Measurements from ENCODE around the gene EHMT1. TPM values are rescaled to one million over a fixed set of nuclear protein-coding genes. Genes with fewer than 3 reads are reported as not detected.
"Not testable (repeated sequence)": the region's sequence is repeated elsewhere in the genome, so short reads cannot be mapped to it uniquely, and the experiment has no call there.

Gene EHMT1
- polyA plus RNA-seq, 6 donors from 2014 or later: 6.7 to 45.0 (median 31.5) TPM

DNA sequence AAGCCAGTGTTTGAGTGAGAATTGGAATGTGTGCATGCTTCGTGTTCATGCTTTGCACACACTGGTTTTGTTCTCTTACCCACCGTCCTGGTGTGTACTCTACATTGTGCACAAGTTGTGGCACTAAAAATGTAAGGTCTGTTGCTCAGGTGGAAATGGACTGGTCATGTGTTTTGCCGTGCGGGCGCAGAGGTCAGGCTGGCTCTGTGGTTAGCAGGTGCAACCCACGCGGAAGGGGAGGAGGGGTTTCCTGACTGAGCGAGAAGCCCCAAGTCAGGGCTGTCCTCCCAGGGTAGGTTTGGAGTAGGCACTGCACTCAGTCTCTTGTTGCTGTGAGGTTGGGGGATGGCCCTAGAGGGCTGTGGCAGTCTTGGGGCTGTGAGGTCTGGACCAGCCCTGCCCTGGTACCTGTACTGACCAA is 86.6 kb downstream of the EHMT1 start:
- Mint-ChIP-seq H3K27ac (peak overlapping the region; percentile 86 to 95 (median 92)), H3K27me3 (no peaks in the 10 kb centered on the region), H3K9me3 (peaks cover 7 to 27% (median 12%) of the 10 kb centered on the region in 7 donors), H3K4me3 (peak overlapping the region; percentile 43 to 92 (median 82)), H3K4me1 (peaks cover 58 to 71% (median 59%) of the 10 kb centered on the region in 3 donors), H3K36me3 (peaks cover 10 to 13% of the 10 kb centered on the region in 2 donors)
- ATAC-seq (ENCODE audit: low read depth in 2 of 2): peak; percentile 85
- DNase-seq: peak; percentile 57

DNA sequence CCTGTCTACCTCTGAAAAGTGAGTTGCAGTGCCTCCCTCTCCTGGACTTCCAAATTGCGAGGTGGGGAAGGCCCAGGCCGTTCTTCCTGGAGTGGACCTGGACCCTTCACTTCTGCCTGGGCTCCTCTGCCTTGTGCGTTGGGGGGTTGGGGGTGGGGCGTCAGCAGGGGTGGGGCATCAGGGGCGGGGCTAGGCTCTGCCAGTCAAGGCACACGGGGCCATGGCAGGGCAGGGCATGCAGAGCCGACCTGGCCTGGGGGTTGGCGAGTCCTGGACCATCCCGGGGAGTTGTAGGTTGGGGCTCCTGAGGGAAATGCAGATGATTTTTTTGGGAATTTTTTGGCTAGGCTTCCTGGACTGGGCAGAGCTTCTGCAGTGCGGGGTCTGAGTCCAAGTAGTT is 87.1 kb downstream of the EHMT1 start:
- peaks cover 7 to 24% (median 12%) of the 10 kb centered on the region in 7 donors for H3K9me3 Mint-ChIP-seq
- H3K4me1 Mint-ChIP-seq: peaks cover 54 to 67% (median 55%) of the 10 kb centered on the region in 3 donors
- H3K36me3 Mint-ChIP-seq: peaks cover 10 to 14% of the 10 kb centered on the region in 2 donors
- H3K27ac Mint-ChIP-seq: peak overlapping the region; percentile 33 to 95 (median 85)
- H3K27me3 Mint-ChIP-seq: no peaks in the 10 kb centered on the region
- peak overlapping the region; percentile 38 to 92 (median 82) for H3K4me3 Mint-ChIP-seq
- DNase-seq (no peak), ATAC-seq (ENCODE audit: low read depth in 2 of 2) (peak; percentile 31 to 35)

DNA sequence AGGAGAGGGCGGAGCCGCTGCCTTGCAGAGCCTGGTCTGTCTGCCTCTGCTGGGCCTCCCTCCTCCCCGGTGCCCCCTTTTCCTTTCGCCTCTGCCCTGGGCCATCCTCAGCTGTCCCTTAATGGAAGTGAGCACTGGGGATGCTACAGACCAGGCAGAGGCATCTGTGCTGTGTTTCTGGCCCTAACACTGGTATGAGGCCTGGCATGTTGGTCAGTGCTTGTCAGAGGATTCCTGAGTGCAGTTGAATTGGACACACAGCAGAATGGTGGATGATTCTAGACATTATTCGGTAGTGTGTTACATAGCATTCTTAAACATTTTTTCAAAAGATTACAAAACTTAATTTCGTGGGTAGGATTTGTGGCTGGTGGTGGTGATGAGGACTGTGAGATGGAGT is 88.6 kb downstream of the EHMT1 start:
- peaks cover 64 to 76% (median 65%) of the 10 kb centered on the region in 3 donors for H3K4me1 Mint-ChIP-seq
- H3K9me3 Mint-ChIP-seq: peaks cover 7 to 27% (median 12%) of the 10 kb centered on the region in 7 donors
- H3K27ac Mint-ChIP-seq: peak overlapping the region in 5 of 6 donors; percentile 38 to 86 (median 80)
- ATAC-seq (ENCODE audit: low read depth in 2 of 2): no peak
- no peak for DNase-seq
- peak overlapping the region in 4 of 8 donors; percentile 47 to 75 (median 56) for H3K4me3 Mint-ChIP-seq
- peaks cover 24 to 25% of the 10 kb centered on the region in 2 donors for H3K36me3 Mint-ChIP-seq
- H3K27me3 Mint-ChIP-seq: no peaks in the 10 kb centered on the region

DNA sequence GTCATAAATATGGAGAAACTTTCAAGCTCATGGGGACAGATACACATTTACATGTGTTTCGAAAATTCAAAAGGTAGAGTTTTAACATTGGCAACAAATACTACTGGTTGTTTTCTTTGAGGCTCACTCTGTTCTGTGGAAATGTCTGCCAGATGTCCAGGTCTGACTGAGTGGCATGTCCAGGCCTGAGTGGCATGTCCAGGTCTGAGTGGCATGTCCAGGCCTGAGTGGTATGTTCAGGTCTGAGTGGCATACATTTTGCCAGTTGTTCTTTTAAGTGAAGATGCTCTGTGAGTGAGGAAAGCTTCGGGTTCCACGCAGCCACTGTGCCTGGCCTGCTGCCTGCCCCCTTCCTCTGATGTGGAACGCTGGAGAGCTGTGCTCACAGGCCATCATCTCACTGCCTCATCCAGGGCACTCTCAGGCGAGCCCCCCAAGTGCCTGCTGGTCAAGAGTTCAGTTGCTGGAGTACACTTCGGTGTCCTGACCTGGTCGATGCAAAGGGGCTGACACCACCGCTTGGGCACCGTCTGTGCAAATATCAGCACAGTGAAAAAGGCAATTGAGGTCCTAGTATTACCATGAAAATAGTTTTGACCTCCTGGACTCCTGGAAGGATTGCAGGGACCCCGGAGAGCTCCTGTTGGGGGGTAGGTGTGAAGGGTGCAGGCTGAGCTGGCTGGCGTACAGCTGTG is 89.9 kb downstream of the EHMT1 start:
- Mint-ChIP-seq H3K27me3 (no peaks in the 10 kb centered on the region), H3K4me3 (peak overlapping the region in 1 of 8 donors; percentile 57), H3K36me3 (peaks cover 23% of the 10 kb centered on the region in 2 donors), H3K27ac (peak overlapping the region in 4 of 6 donors; percentile 39 to 86 (median 66)), H3K9me3 (peaks cover 1 to 16% (median 5%) of the 10 kb centered on the region in 7 donors), H3K4me1 (peaks cover 62 to 75% (median 64%) of the 10 kb centered on the region in 3 donors)
- DNase-seq (no peak), ATAC-seq (ENCODE audit: low read depth in 2 of 2) (no peak)

DNA sequence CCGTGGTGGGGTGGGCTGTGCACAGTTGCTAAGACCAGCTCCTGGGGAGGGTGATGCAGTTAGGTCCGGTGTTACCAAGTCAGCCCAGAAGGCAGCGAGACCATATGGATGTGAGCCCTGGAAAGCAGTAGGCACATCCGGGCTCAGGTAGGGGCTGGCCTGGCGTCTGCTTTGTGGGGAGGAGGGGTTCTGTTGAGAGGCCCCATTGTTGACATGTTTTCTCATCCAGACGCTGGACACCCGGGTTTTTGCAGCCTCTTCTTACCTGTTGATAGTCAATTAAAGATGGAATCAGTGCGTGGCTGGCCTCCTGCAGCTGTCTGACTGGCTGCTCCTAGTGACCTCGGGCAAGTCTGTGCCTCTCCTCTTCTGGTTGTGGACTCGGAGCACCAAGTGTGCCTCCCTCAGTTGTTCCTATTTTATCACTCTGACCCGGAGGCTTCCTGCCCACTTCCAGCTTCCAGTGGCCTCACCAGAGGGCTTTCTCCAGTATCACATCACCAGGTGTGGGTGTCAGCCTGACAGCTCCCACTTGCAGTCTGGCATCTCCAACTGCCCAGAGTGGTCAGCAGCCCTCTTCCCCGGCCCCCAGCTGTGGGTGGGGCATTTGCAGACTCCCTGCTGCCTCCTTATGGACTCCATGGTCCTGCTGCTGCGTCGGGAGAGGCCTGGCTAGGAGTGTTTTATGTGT is 90.8 kb downstream of the EHMT1 start:
- Mint-ChIP-seq H3K36me3 (peaks cover 20% of the 10 kb centered on the region in 2 donors), H3K4me3 (peak overlapping the region in 1 of 8 donors; percentile 25), H3K9me3 (peaks cover 0 to 14% (median 0%) of the 10 kb centered on the region in 7 donors), H3K27me3 (no peaks in the 10 kb centered on the region), H3K4me1 (peaks cover 57 to 71% (median 60%) of the 10 kb centered on the region in 3 donors), H3K27ac (peak overlapping the region in 4 of 6 donors; percentile 38 to 60 (median 43))
- DNase-seq (no peak), ATAC-seq (ENCODE audit: low read depth in 2 of 2) (no peak)

DNA sequence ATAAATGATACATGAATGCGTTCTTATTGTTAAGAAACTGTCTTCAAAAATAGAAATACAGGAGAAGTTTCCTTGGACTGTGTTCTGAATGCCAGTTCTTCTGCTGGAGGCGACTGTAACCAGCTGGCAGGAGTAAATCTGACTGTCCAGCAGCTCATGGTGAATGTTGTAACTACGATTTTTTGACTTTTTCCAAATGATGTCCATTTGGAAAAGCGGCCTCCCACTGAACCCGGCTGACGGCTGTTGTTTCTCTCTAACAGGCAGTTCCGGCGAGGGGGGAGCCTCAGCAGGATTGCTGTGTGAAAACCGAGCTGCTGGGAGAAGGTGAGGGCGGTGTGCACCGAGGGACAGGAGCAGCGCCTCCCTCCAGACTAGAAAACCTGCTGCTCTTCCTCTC is 91.9 kb downstream of the EHMT1 start:
- Mint-ChIP-seq H3K4me3 (no peak overlapping the region), H3K36me3 (peaks cover 21 to 28% of the 10 kb centered on the region in 2 donors)
- ATAC-seq (ENCODE audit: low read depth in 2 of 2): no peak

DNA sequence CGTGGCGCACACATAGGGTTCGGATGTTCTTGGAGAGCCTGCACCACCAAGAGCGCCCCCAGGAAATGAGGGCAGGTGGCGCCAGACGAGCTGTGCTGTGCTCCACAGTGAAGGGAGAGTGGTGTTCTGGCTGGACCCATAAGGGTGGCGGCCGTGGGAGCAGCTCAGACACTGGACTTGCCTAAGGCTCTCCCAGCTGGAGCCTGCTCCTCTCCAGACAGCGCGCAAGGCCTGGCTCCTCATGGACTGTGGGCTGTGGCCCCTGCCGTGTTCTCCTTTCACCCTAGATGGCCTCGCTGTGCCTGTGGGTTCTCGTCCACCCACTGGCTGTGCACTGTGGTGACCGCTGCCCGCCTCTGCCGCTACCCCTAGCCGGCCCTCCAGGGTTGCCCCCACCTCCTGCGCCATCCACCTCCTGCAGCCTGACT is 92.9 kb downstream of the EHMT1 start:
- Mint-ChIP-seq H3K4me1 (peaks cover 52 to 65% (median 55%) of the 10 kb centered on the region in 3 donors), H3K27me3 (no peaks in the 10 kb centered on the region), H3K27ac (peak overlapping the region in 3 of 6 donors; percentile 24 to 90 (median 82)), H3K4me3 (peak overlapping the region in 1 of 8 donors; percentile 15), H3K9me3 (peaks cover 4 to 20% (median 15%) of the 10 kb centered on the region in 7 donors), H3K36me3 (peaks cover 21 to 38% of the 10 kb centered on the region in 2 donors)
- no peak for DNase-seq
- ATAC-seq (ENCODE audit: low read depth in 2 of 2): no peak

More for the DNA sequence above, 91.9 kb downstream of the EHMT1 start:
- H3K9me3 Mint-ChIP-seq: peaks cover 0 to 15% (median 9%) of the 10 kb centered on the region in 7 donors
- H3K27ac Mint-ChIP-seq: peak overlapping the region in 1 of 6 donors; percentile 50
- no peak for DNase-seq
- H3K4me1 Mint-ChIP-seq: peaks cover 54 to 72% (median 58%) of the 10 kb centered on the region in 3 donors
- no peaks in the 10 kb centered on the region for H3K27me3 Mint-ChIP-seq

DNA sequence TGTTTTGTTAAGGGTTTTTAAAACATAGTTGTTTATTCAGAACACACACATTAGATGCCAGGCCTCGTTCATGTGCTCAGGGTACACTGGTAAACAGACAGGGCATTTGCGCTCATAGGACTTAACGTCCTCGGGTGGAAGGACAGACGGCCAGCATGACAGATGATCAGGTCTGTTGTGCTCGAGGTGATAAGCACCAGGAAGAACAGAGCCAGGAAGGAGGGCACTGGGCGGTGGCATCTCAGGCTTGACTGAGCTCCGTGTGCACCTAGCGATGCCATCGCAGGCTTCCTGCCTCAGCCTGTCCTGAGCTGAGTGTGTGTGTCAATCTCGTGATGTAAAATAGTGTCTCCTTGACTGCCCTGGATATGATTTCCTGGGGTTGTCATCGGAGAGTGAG is 96.5 kb downstream of the EHMT1 start:
- H3K4me1 Mint-ChIP-seq: peaks cover 32 to 37% (median 36%) of the 10 kb centered on the region in 3 donors
- H3K36me3 Mint-ChIP-seq: peaks cover 37 to 65% of the 10 kb centered on the region in 2 donors
- DNase-seq (no peak), ATAC-seq (ENCODE audit: low read depth in 2 of 2) (peak; percentile 81 to 95)
- no peaks in the 10 kb centered on the region for H3K27me3 Mint-ChIP-seq
- peak overlapping the region; percentile 84 to 97 (median 94) for H3K27ac Mint-ChIP-seq
- peaks cover 7 to 28% (median 21%) of the 10 kb centered on the region in 7 donors for H3K9me3 Mint-ChIP-seq
- peak overlapping the region; percentile 3 to 84 (median 58) for H3K4me3 Mint-ChIP-seq

DNA sequence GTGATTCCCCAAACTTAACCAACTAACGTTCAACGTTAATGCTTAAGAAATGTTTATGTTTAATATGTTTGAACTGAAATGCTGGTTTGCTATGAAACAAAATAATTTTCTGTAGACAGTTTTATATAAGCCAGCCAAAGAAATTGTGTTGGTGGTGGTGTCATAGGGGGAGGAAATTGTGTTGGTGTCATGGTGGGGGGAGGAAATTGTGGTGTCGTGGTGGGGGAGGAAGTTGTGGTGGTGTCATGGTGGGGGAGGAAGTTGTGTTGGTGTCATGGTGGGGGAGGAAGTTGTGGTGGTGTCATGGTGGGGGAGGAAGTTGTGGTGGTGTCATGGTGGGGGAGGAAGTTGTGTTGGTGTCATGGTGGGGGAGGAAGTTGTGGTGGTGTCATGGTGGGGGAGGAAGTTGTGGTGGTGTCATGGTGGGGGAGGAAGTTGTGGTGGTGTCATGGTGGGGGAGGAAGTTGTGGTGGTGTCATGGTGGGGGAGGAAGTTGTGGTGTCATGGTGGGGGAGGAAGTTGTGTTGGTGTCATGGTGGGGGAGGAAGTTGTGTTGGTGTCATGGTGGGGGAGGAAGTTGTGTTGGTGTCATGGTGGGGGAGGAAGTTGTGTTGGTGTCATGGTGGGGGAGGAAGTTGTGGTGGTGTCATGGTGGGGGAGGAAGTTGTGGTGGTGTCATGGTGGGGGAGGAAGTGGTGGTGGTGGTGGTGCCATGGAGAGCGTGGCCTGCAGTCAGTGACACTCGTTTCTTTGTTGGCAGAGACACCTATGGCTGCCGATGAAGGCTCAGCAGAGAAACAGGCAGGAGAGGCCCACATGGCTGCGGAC is 97.3 kb downstream of the EHMT1 start:
- Mint-ChIP-seq H3K27ac (peak overlapping the region; percentile 90 to 97 (median 94)), H3K36me3 (peaks cover 37 to 64% of the 10 kb centered on the region in 2 donors), H3K9me3 (peaks cover 7 to 28% (median 21%) of the 10 kb centered on the region in 7 donors), H3K4me1 (peaks cover 31 to 36% (median 34%) of the 10 kb centered on the region in 3 donors), H3K4me3 (peak overlapping the region; percentile 35 to 84 (median 61))
- H3K27me3 Mint-ChIP-seq, DNase-seq: not testable (repeated sequence)
- peak; percentile 11 to 61 for ATAC-seq (ENCODE audit: low read depth in 2 of 2)

DNA sequence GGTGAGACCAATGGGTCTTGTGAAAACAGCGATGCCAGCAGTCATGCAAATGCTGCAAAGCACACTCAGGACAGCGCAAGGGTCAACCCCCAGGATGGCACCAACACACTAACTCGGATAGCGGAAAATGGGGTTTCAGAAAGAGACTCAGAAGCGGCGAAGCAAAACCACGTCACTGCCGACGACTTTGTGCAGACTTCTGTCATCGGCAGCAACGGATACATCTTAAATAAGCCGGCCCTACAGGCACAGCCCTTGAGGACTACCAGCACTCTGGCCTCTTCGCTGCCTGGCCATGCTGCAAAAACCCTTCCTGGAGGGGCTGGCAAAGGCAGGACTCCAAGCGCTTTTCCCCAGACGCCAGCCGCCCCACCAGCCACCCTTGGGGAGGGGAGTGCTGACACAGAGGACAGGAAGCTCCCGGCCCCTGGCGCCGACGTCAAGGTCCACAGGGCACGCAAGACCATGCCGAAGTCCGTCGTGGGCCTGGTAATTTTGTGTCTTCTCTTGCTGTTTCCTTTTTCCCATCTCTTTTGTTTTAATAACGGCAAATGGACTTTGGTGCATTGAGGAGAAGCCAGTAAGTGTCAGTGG is 98.0 kb downstream of the EHMT1 start:
- Mint-ChIP-seq H3K4me3 (peak overlapping the region in 3 of 8 donors; percentile 35 to 75 (median 66)), H3K9me3 (peaks cover 7 to 28% (median 21%) of the 10 kb centered on the region in 7 donors)
- ATAC-seq (ENCODE audit: low read depth in 2 of 2): no peak

DNA sequence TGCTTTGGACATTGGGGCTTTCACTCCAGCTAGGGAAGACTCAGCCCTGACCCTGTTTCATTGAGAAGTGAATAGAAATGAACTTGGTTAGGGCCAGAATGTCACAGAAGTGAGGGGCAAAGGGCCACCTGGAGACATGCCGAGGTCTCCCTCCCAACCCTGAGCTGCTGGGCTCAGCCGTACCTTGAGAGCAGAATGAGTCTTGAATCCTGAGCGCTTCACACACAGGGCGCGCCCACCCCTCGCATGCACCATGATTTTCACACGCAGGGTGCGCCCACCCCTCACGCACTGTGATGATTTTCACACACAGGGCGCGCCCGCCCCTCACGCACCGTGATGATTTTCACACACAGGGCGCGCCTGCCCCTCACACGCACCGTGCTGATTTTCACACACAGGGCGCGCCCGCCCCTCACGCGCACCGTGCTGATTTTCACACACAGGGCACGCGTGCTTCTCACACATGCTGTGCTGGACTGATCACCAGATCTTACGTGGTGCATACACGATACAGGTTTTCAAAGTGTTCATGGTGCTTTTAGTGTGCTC is 99.0 kb downstream of the EHMT1 start:
- peak overlapping the region in 4 of 6 donors; percentile 82 to 97 (median 92) for H3K27ac Mint-ChIP-seq
- peaks cover 24 to 58% of the 10 kb centered on the region in 2 donors for H3K36me3 Mint-ChIP-seq
- H3K9me3 Mint-ChIP-seq: peaks cover 10 to 28% (median 21%) of the 10 kb centered on the region in 7 donors
- ATAC-seq (ENCODE audit: low read depth in 2 of 2) (no peak), DNase-seq (no peak)
- H3K4me1 Mint-ChIP-seq: peaks cover 31 to 36% (median 33%) of the 10 kb centered on the region in 3 donors
- H3K27me3 Mint-ChIP-seq: no peaks in the 10 kb centered on the region
- H3K4me3 Mint-ChIP-seq: peak overlapping the region in 1 of 8 donors; percentile 47

More for the DNA sequence above, 98.0 kb downstream of the EHMT1 start:
- Mint-ChIP-seq H3K4me1 (peaks cover 31 to 36% (median 35%) of the 10 kb centered on the region in 3 donors), H3K27me3 (no peaks in the 10 kb centered on the region), H3K36me3 (peaks cover 34 to 64% of the 10 kb centered on the region in 2 donors), H3K27ac (peak overlapping the region; percentile 71 to 97 (median 89))
- DNase-seq: no peak

DNA sequence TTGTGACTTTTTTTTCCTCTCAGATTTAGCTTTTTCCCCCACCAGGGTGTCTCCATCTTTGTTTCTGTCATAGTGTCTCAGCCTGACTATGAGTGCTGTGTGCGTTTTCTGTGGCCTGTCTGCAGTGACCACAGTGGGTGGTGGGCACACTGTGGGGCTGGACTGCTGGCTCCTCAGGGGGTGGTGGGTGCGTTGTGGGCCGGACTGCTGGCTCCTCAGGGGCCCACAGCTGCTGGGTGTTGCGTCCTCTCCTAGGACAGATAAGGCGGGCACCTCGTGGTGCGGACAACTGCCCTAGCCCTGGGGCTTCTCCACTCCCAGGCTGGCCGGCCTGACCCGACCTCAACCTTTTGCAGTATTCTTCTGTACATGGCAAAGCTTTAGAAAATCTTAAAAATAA is 100.4 kb downstream of the EHMT1 start:
- H3K27ac Mint-ChIP-seq: peak overlapping the region in 4 of 6 donors; percentile 24 to 91 (median 66)
- DNase-seq: no peak
- peaks cover 23 to 57% of the 10 kb centered on the region in 2 donors for H3K36me3 Mint-ChIP-seq
- no peak for ATAC-seq (ENCODE audit: low read depth in 2 of 2)
- H3K4me3 Mint-ChIP-seq: peak overlapping the region in 1 of 8 donors; percentile 47
- no peaks in the 10 kb centered on the region for H3K27me3 Mint-ChIP-seq
- H3K4me1 Mint-ChIP-seq: peaks cover 39 to 42% (median 39%) of the 10 kb centered on the region in 3 donors
- H3K9me3 Mint-ChIP-seq: peaks cover 10 to 26% (median 17%) of the 10 kb centered on the region in 7 donors

Measured in naive B cell (primary cell).